IPS-18a (cell line): ENCODE data around the gene ARHGAP30.
"Not testable (repeated sequence)": the region's sequence is repeated elsewhere in the genome, so short reads cannot be mapped to it uniquely, and the experiment has no call there.

ENCODE experiments used
- H3K27ac ChIP-seq: one replicate; pipeline ENCODE4 v1.5.1; 2013; ENCODE audit warnings: low read length
- H3K27me3 ChIP-seq: one replicate; pipeline ENCODE4 v1.6.1; 2013; ENCODE audit warnings: mild to moderate bottlenecking, low read length; ENCODE audit not compliant: control insufficient read depth, insufficient read depth
- H3K36me3 ChIP-seq: one replicate; pipeline ENCODE4 v1.6.1; 2013; ENCODE audit warnings: low read depth, low read length; ENCODE audit not compliant: control insufficient read depth
- H3K4me1 ChIP-seq: one replicate; pipeline ENCODE4 v1.6.1; 2013; ENCODE audit warnings: low read depth, low read length; ENCODE audit not compliant: control insufficient read depth
- H3K4me3 ChIP-seq: one replicate; pipeline ENCODE4 v1.5.1; 2013; ENCODE audit warnings: low read length
- H3K9ac ChIP-seq: one replicate; pipeline ENCODE4 v1.6.1; 2013; ENCODE audit warnings: mild to moderate bottlenecking, low read length, moderate library complexity
- H3K9me3 ChIP-seq: one replicate; pipeline ENCODE4 v1.6.1; 2013; ENCODE audit warnings: low read depth, low read length; ENCODE audit not compliant: control insufficient read depth

ARHGAP30 gene

GRCh38 chr1:161063936-161064335 lies 5.8 kb downstream of the ARHGAP30 start:
- H3K4me1 ChIP-seq, H3K4me3 ChIP-seq: not testable (repeated sequence)

GRCh38 chr1:161061419-161061818 lies 8.3 kb downstream of the ARHGAP30 start:
- Histone ChIP-seq H3K9me3 (no peaks in the 10 kb centered on the region), H3K4me3 (no peak overlapping the region), H3K36me3 (no peaks in the 10 kb centered on the region), H3K27ac (no peak overlapping the region), H3K9ac (no peak overlapping the region), H3K27me3 (no peaks in the 10 kb centered on the region), H3K4me1 (peaks cover 7% of the 10 kb centered on the region)

More at GRCh38 chr1:161063936-161064335, 5.8 kb downstream of the ARHGAP30 start:
- H3K27me3 ChIP-seq, H3K9me3 ChIP-seq, H3K36me3 ChIP-seq, H3K9ac ChIP-seq, H3K27ac ChIP-seq: not testable (repeated sequence)

GRCh38 chr1:161059293-161059692 lies 10.4 kb downstream of the ARHGAP30 start:
- H3K4me1 ChIP-seq, result peaks cover 7% of the 10 kb centered on the region
- no peak overlapping the region for H3K9ac ChIP-seq
- H3K27ac ChIP-seq, result no peak overlapping the region
- no peaks in the 10 kb centered on the region for H3K27me3 ChIP-seq
- no peak overlapping the region for H3K4me3 ChIP-seq
- H3K36me3 ChIP-seq, result no peaks in the 10 kb centered on the region
- no peaks in the 10 kb centered on the region for H3K9me3 ChIP-seq

GRCh38 chr1:161054805-161055204 lies 14.9 kb downstream of the ARHGAP30 start:
- H3K9ac ChIP-seq, result no peak overlapping the region
- H3K9me3 ChIP-seq, result no peaks in the 10 kb centered on the region
- H3K27ac ChIP-seq, result no peak overlapping the region
- H3K4me1 ChIP-seq, result no peaks in the 10 kb centered on the region
- no peaks in the 10 kb centered on the region for H3K27me3 ChIP-seq
- no peak overlapping the region for H3K4me3 ChIP-seq
- H3K36me3 ChIP-seq, result no peaks in the 10 kb centered on the region

- no peaks in the 10 kb centered on the region for H3K27me3 ChIP-seq
- H3K4me1 ChIP-seq, result no peaks in the 10 kb centered on the region
- no peak overlapping the region for H3K27ac ChIP-seq
- no peak overlapping the region for H3K4me3 ChIP-seq
- H3K9me3 ChIP-seq, result no peaks in the 10 kb centered on the region
- H3K36me3 ChIP-seq, result no peaks in the 10 kb centered on the region
- no peak overlapping the region for H3K9ac ChIP-seq
Measured at GRCh38 chr1:161054232-161054631, 15.5 kb downstream of the ARHGAP30 start.

- no peak overlapping the region for H3K9ac ChIP-seq
- no peaks in the 10 kb centered on the region for H3K36me3 ChIP-seq
- H3K27me3 ChIP-seq, result peaks cover 11% of the 10 kb centered on the region
- H3K4me3 ChIP-seq, result no peak overlapping the region
- no peak overlapping the region for H3K27ac ChIP-seq
- no peaks in the 10 kb centered on the region for H3K4me1 ChIP-seq
- no peaks in the 10 kb centered on the region for H3K9me3 ChIP-seq
Measured at GRCh38 chr1:161052899-161053298, 16.8 kb downstream of the ARHGAP30 start.

- H3K4me1 ChIP-seq, result peaks cover 5% of the 10 kb centered on the region
- H3K9ac ChIP-seq, result no peak overlapping the region
- no peak overlapping the region for H3K4me3 ChIP-seq
- peaks cover 6% of the 10 kb centered on the region for H3K9me3 ChIP-seq
- no peaks in the 10 kb centered on the region for H3K36me3 ChIP-seq
- peaks cover 22% of the 10 kb centered on the region for H3K27me3 ChIP-seq
- H3K27ac ChIP-seq, result no peak overlapping the region
Measured at GRCh38 chr1:161051219-161051618, 18.5 kb downstream of the ARHGAP30 start.

- no peak overlapping the region for H3K27ac ChIP-seq
Measured at GRCh38 chr1:161048949-161049722, 20.6 kb downstream of the ARHGAP30 start.

GRCh38 chr1:161047436-161048420 lies 22.0 kb downstream of the ARHGAP30 start:
- H3K27ac ChIP-seq, result no peak overlapping the region
- peaks cover 22% of the 10 kb centered on the region for H3K27me3 ChIP-seq
- H3K9ac ChIP-seq, result no peak overlapping the region
- peaks cover 6% of the 10 kb centered on the region for H3K36me3 ChIP-seq
- peaks cover 12% of the 10 kb centered on the region for H3K4me1 ChIP-seq
- no peak overlapping the region for H3K4me3 ChIP-seq
- H3K9me3 ChIP-seq, result peaks cover 6% of the 10 kb centered on the region

More at GRCh38 chr1:161048949-161049722, 20.6 kb downstream of the ARHGAP30 start:
- Histone ChIP-seq H3K9ac (no peak overlapping the region), H3K9me3 (peaks cover 6% of the 10 kb centered on the region), H3K36me3 (no peaks in the 10 kb centered on the region), H3K27me3 (peaks cover 22% of the 10 kb centered on the region), H3K4me3 (no peak overlapping the region), H3K4me1 (peaks cover 12% of the 10 kb centered on the region)

GRCh38 chr1:161046605-161047228 lies 23.0 kb downstream of the ARHGAP30 start:
- peak overlapping the region; percentile 91 for H3K4me3 ChIP-seq
- H3K27me3 ChIP-seq, result peaks cover 22% of the 10 kb centered on the region
- H3K9me3 ChIP-seq, result peaks cover 6% of the 10 kb centered on the region
- H3K9ac ChIP-seq, result peak overlapping the region; percentile 87
- peak overlapping the region; percentile 98 for H3K27ac ChIP-seq
- H3K36me3 ChIP-seq, result peaks cover 14% of the 10 kb centered on the region
- peaks cover 12% of the 10 kb centered on the region for H3K4me1 ChIP-seq
